Thymus (tissue), 11 donors: ENCODE results near the gene RADIL. TPM values are rescaled to one million over a fixed set of nuclear protein-coding genes. Genes with fewer than 3 reads are reported as not detected.

ENCODE experiments used
- DNase-seq, 9 donors: peaks; one replicate each; pipeline ENCODE4 v3.0.0-alpha.2; 2013; ENCODE audit warnings: low spot score in 9 of 9, low read depth in 6 of 9, missing footprints in 1 of 9
- H3K27ac ChIP-seq, 2 donors: one replicate each; pipeline ENCODE4 v1.5.1; 2013; ENCODE audit warnings: control low read depth in 1 of 2, low read depth in 1 of 2, low read length in 1 of 2, mild to moderate bottlenecking in 1 of 2, moderate library complexity in 1 of 2
- H3K27me3 ChIP-seq, 2 donors: one replicate each; pipeline ENCODE4 v1.5.1; 2013; ENCODE audit warnings: low read length in 1 of 2; ENCODE audit not compliant: control insufficient read depth in 2 of 2, insufficient read depth in 1 of 2
- H3K36me3 ChIP-seq, 2 donors: one replicate each; pipeline ENCODE4 v1.5.1; 2013; ENCODE audit warnings: low read length in 1 of 2, mild to moderate bottlenecking in 1 of 2, moderate library complexity in 1 of 2; ENCODE audit not compliant: control insufficient read depth in 2 of 2, insufficient read depth in 2 of 2
- H3K4me1 ChIP-seq, 2 donors: one replicate each; pipeline ENCODE4 v1.5.1; 2013; ENCODE audit warnings: low read length in 2 of 2; ENCODE audit not compliant: control insufficient read depth in 2 of 2, insufficient read depth in 2 of 2
- H3K4me3 ChIP-seq, 2 donors: one replicate each; pipeline ENCODE4 v1.5.1; 2013; ENCODE audit warnings: low read length in 2 of 2, control low read depth in 1 of 2, mild to moderate bottlenecking in 1 of 2
- H3K9me3 ChIP-seq, 2 donors: one replicate each; pipeline ENCODE4 v1.5.1; 2013; ENCODE audit warnings: low read length in 1 of 2, mild to moderate bottlenecking in 1 of 2; ENCODE audit not compliant: control insufficient read depth in 2 of 2, insufficient read depth in 1 of 2
- WGBS: extraction: QIAGEN DNeasy Blood & Tissue Kit; methylation state at CpG from one replicate; pipeline ENCODE4 v1.1.7; 2013; 5-methylcytosine and 5-hydroxymethylcytosine counted together
- polyA plus RNA-seq: library from polyadenylated mRNA; stranded (reverse); fragments of 200-250 nt; gene quantifications from one replicate; pipeline ENCODE4 v1.2.3, GENCODE V29; 2013
- total RNA-seq: library from RNA; stranded (reverse); fragments of 120-200 nt; gene quantifications from one replicate; pipeline ENCODE4 v1.2.4, GENCODE V29; 2013
- donor health status: healthy.

The RADIL gene
- total and polyA plus RNA-seq, 2 donors: 0.19 to 0.91 TPM

GRCh38 chr7:4875391-4875790, 8.1 kb downstream of the RADIL start:
- DNase-seq: no peak
- H3K4me3 ChIP-seq: no peak overlapping the region
- no peaks in the 10 kb centered on the region for H3K36me3 ChIP-seq
- H3K9me3 ChIP-seq: no peaks in the 10 kb centered on the region
- 96% methylated on average over 15 of the region's 15 CpGs for WGBS
- no peaks in the 10 kb centered on the region for H3K4me1 ChIP-seq
- peaks cover 0 to 27% of the 10 kb centered on the region in 2 donors for H3K27me3 ChIP-seq
- no peak overlapping the region for H3K27ac ChIP-seq

GRCh38 chr7:4873071-4873944, 10.2 kb downstream of the RADIL start:
- Histone ChIP-seq H3K4me3 (no peak overlapping the region), H3K4me1 (no peaks in the 10 kb centered on the region), H3K27me3 (peaks cover 0 to 26% of the 10 kb centered on the region in 2 donors), H3K9me3 (no peaks in the 10 kb centered on the region), H3K27ac (no peak overlapping the region), H3K36me3 (no peaks in the 10 kb centered on the region)
- WGBS: 94% methylated on average over 31 of the region's 31 CpGs
- no peak for DNase-seq

- no peak for DNase-seq
- H3K27me3 ChIP-seq: peaks cover 0 to 26% of the 10 kb centered on the region in 2 donors
- no peak overlapping the region for H3K27ac ChIP-seq
- H3K9me3 ChIP-seq: no peaks in the 10 kb centered on the region
- H3K4me3 ChIP-seq: no peak overlapping the region
- H3K4me1 ChIP-seq: no peaks in the 10 kb centered on the region
- H3K36me3 ChIP-seq: no peaks in the 10 kb centered on the region
- WGBS: 69% methylated on average over 19 of the region's 19 CpGs
Measured at GRCh38 chr7:4871930-4872675, 11.4 kb downstream of the RADIL start.

GRCh38 chr7:4871056-4871680, 12.3 kb downstream of the RADIL start:
- Histone ChIP-seq H3K4me1 (no peaks in the 10 kb centered on the region), H3K27me3 (peaks cover 0 to 26% of the 10 kb centered on the region in 2 donors), H3K36me3 (no peaks in the 10 kb centered on the region), H3K4me3 (no peak overlapping the region), H3K9me3 (no peaks in the 10 kb centered on the region), H3K27ac (no peak overlapping the region)
- 30% methylated on average over 23 of the region's 23 CpGs for WGBS
- DNase-seq: no peak

GRCh38 chr7:4868493-4868892, 15.0 kb downstream of the RADIL start:
- H3K36me3 ChIP-seq: no peaks in the 10 kb centered on the region
- no peak for DNase-seq
- H3K27me3 ChIP-seq: peaks cover 2 to 26% of the 10 kb centered on the region in 2 donors
- H3K27ac ChIP-seq: no peak overlapping the region
- H3K4me3 ChIP-seq: no peak overlapping the region
- WGBS: 95% methylated on average over 5 of the region's 5 CpGs
- H3K4me1 ChIP-seq: no peaks in the 10 kb centered on the region
- H3K9me3 ChIP-seq: no peaks in the 10 kb centered on the region

- Histone ChIP-seq H3K36me3 (no peaks in the 10 kb centered on the region), H3K27ac (no peak overlapping the region), H3K9me3 (peaks cover under 1 to 7% of the 10 kb centered on the region in 2 donors), H3K4me3 (no peak overlapping the region), H3K4me1 (peaks cover 0 to 2% of the 10 kb centered on the region in 2 donors), H3K27me3 (peaks cover 2 to 23% of the 10 kb centered on the region in 2 donors)
- DNase-seq: no peak
- WGBS: 87% methylated on average over 9 of the region's 9 CpGs
Measured at GRCh38 chr7:4866528-4867496, 16.7 kb downstream of the RADIL start.

GRCh38 chr7:4862156-4862555, 21.4 kb downstream of the RADIL start:
- WGBS: 87% methylated on average over 14 of the region's 14 CpGs
- H3K27me3 ChIP-seq: peaks cover 5 to 21% of the 10 kb centered on the region in 2 donors

GRCh38 chr7:4861673-4862072, 21.8 kb downstream of the RADIL start, which contains the start of gene PAPOLB:
PAPOLB (minus strand) TSS chr7:4862030; CDS start chr7:4861810, 220 bp downstream.
- Histone ChIP-seq H3K4me3 (peak within 1 kb of the TSS; percentile 33 to 55), H3K36me3 (no peaks in the 10 kb centered on the region), H3K9me3 (peaks cover 4 to 13% of the 10 kb centered on the region in 2 donors), H3K27me3 (peaks cover 5 to 21% of the 10 kb centered on the region in 2 donors), H3K27ac (no peak within 1 kb of the TSS), H3K4me1 (peaks cover 0 to 2% of the 10 kb centered on the region in 2 donors)
- WGBS: 21% methylated on average over 46 of the region's 46 CpGs
- DNase-seq: peak in 5 of 9 donors; percentile 3 to 41 (median 8)

More at GRCh38 chr7:4862156-4862555, 21.4 kb downstream of the RADIL start:
- H3K36me3 ChIP-seq: no peaks in the 10 kb centered on the region
- H3K4me1 ChIP-seq: peaks cover 0 to 2% of the 10 kb centered on the region in 2 donors
- no peak overlapping the region for H3K27ac ChIP-seq
- no peak for DNase-seq
- H3K4me3 ChIP-seq: peak overlapping the region; percentile 33 to 55
- H3K9me3 ChIP-seq: peaks cover 4 to 13% of the 10 kb centered on the region in 2 donors
